HEK293 (cell line): ENCODE measurements around the gene FAM217B.

Source experiments
- CTCF ChIP-seq: fragments of 450-650 bp; formaldehyde crosslinking; IDR thresholded peaks from 2 replicates; pipeline ENCODE4 v1.5.1; 2016; ENCODE audit warnings: missing biosample characterization, missing genetic modification characterization
- KLF17 ChIP-seq: fragments of 450-650 bp; formaldehyde crosslinking; IDR thresholded peaks from 2 replicates; pipeline ENCODE4 v1.5.1; 2016; ENCODE audit warnings: missing biosample characterization, missing genetic modification characterization
- PRDM4 ChIP-seq: fragments of 450-650 bp; formaldehyde crosslinking; IDR thresholded peaks from 2 replicates; pipeline ENCODE4 v1.5.1; 2017; ENCODE audit warnings: missing biosample characterization, missing genetic modification characterization
- ZNF184 ChIP-seq: fragments of 450-650 bp; IDR thresholded peaks from 2 replicates; pipeline ENCODE4 v1.5.1; 2018; ENCODE audit warnings: missing biosample characterization, mild to moderate bottlenecking, missing genetic modification characterization
- ZNF274 ChIP-seq, 2 experiments: fragments of 200-500 bp in 1 of 2; fragments of 450-650 bp in 1 of 2; sonication (Bioruptor generic) in 1 of 2; formaldehyde crosslinking in 1 of 2; IDR thresholded peaks; 2 replicates each; pipeline versions ENCODE4 v1.5.1 to v1.6.1; 2014 to 2016; ENCODE audit warnings: borderline replicate concordance in 1 of 2, inconsistent platforms in 1 of 2, low read length in 1 of 2, missing biosample characterization in 1 of 2, missing genetic modification characterization in 1 of 2
- ZNF391 ChIP-seq: fragments of 450-650 bp; formaldehyde crosslinking; IDR thresholded peaks from 2 replicates; pipeline ENCODE4 v1.5.1; 2016; ENCODE audit warnings: low read depth, missing biosample characterization, missing genetic modification characterization, borderline replicate concordance
- ZNF768 ChIP-seq: fragments of 450-650 bp; formaldehyde crosslinking; IDR thresholded peaks from 2 replicates; pipeline ENCODE4 v1.5.1; 2018; ENCODE audit warnings: missing biosample characterization, mild to moderate bottlenecking, missing genetic modification characterization
- ZSCAN18 ChIP-seq: fragments of 450-650 bp; formaldehyde crosslinking; IDR thresholded peaks from 2 replicates; pipeline ENCODE4 v1.5.1; 2016; ENCODE audit warnings: missing biosample characterization, missing genetic modification characterization

- TF ChIP-seq CTCF (tag by site-specific recombination) (no peak), ZNF274 (IDR thresholded peaks at IDR 0.05; ENCODE audit: low read length) (no peak), ZNF274 (tag by site-specific recombination; IDR thresholded peaks at IDR 0.05; ENCODE audit: borderline replicate concordance) (no peak), ZNF391 (no peak), KLF17 (tag by site-specific recombination) (no peak), ZNF768 (tag by site-specific recombination) (no peak), ZNF184 (tag by site-specific recombination) (no peak), PRDM4 (tag by site-specific recombination) (no peak), ZSCAN18 (tag by site-specific recombination) (no peak)
Measured at GRCh38 chr20:59920944-59921343, 19.2 kb upstream of the FAM217B start.
